Panc1 (cell line): ENCODE results near the gene BTBD2.

ENCODE experiments used
- CTCF ChIP-seq: fragments of 450-650 bp; IDR thresholded peaks from 2 replicates; pipeline ENCODE4 v1.5.1; 2017; ENCODE audit warnings: mild to moderate bottlenecking
- POLR2AphosphoS5 ChIP-seq: IDR thresholded peaks from 2 replicates; pipeline ENCODE4 v1.6.1; 2012; ENCODE audit warnings: mild to moderate bottlenecking, low read depth, low read length, moderate library complexity
- REST ChIP-seq, 2 experiments: IDR thresholded peaks; 2 replicates each; pipeline ENCODE4 v1.6.1; 2011 to 2012; ENCODE audit warnings: low read depth in 2 of 2, control low read depth in 1 of 2, low read length in 1 of 2, mild to moderate bottlenecking in 1 of 2, moderate library complexity in 1 of 2; ENCODE audit not compliant: insufficient read depth in 1 of 2

- TF ChIP-seq POLR2AphosphoS5 (no peak), CTCF (no peak; the same call in 1 of the 2 replicates), REST (IDR thresholded peaks at IDR 0.05; ENCODE audit: insufficient read depth in 1 of 2, low read depth in 2 of 2, low read length in 1 of 2) (no peak)
Observed at GRCh38 chr19:2055931-2056836, 40.7 kb upstream of the BTBD2 start.
